ENCODE measurements around the gene PUSL1. TPM values are rescaled to one million over a fixed set of nuclear protein-coding genes. Genes with fewer than 3 reads are reported as not detected.
A peak's percentile ranks its signal among the peaks of the same experiment; 100 is the strongest.

The PUSL1 gene
- total and polyA plus RNA-seq, 2 of the 13 experiments (the other 11 are each of a cell fraction or from before 2014, with no cell fraction given), result 8.3 to 22.2 TPM

DNA sequence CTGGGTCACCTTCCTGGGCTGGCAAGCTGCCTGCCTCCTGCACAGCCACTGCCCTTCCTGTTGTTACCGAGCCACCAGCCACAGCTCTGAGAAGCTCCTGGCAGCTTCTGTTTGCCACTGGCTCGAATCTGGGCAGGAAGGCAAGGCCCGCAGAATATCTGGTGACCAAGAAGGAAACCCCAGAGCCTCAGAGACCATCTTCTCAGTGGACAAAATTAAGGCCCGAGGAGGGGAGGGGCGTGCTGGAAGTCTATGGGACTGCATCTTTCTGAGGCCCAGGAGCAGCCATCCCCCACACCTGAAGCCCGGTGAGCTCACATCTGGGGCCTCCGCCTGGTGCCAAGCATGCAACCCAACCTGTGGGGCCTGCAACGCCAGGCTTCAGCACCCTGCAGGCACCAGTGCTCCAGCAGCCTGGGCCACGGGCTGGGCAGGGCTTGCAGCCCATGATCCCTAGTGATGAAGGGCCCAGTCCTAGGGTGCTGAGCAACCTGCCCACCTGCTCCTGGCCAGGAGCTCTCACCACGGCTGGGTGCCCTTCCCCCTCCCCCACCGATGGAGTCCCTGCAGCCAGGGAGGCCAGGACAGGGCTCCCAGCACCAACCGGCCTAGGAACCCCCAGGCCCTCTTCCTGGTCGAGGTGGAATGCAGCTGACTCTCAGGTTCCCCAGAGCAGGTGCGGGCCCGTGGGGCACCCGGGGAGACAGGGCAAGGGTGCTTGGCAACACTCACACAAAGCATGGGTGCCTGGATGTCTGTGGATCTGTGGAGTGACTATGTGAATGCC, 17.1 kb downstream of the PUSL1 start (continued):
- TF ChIP-seq, protein P1, sequence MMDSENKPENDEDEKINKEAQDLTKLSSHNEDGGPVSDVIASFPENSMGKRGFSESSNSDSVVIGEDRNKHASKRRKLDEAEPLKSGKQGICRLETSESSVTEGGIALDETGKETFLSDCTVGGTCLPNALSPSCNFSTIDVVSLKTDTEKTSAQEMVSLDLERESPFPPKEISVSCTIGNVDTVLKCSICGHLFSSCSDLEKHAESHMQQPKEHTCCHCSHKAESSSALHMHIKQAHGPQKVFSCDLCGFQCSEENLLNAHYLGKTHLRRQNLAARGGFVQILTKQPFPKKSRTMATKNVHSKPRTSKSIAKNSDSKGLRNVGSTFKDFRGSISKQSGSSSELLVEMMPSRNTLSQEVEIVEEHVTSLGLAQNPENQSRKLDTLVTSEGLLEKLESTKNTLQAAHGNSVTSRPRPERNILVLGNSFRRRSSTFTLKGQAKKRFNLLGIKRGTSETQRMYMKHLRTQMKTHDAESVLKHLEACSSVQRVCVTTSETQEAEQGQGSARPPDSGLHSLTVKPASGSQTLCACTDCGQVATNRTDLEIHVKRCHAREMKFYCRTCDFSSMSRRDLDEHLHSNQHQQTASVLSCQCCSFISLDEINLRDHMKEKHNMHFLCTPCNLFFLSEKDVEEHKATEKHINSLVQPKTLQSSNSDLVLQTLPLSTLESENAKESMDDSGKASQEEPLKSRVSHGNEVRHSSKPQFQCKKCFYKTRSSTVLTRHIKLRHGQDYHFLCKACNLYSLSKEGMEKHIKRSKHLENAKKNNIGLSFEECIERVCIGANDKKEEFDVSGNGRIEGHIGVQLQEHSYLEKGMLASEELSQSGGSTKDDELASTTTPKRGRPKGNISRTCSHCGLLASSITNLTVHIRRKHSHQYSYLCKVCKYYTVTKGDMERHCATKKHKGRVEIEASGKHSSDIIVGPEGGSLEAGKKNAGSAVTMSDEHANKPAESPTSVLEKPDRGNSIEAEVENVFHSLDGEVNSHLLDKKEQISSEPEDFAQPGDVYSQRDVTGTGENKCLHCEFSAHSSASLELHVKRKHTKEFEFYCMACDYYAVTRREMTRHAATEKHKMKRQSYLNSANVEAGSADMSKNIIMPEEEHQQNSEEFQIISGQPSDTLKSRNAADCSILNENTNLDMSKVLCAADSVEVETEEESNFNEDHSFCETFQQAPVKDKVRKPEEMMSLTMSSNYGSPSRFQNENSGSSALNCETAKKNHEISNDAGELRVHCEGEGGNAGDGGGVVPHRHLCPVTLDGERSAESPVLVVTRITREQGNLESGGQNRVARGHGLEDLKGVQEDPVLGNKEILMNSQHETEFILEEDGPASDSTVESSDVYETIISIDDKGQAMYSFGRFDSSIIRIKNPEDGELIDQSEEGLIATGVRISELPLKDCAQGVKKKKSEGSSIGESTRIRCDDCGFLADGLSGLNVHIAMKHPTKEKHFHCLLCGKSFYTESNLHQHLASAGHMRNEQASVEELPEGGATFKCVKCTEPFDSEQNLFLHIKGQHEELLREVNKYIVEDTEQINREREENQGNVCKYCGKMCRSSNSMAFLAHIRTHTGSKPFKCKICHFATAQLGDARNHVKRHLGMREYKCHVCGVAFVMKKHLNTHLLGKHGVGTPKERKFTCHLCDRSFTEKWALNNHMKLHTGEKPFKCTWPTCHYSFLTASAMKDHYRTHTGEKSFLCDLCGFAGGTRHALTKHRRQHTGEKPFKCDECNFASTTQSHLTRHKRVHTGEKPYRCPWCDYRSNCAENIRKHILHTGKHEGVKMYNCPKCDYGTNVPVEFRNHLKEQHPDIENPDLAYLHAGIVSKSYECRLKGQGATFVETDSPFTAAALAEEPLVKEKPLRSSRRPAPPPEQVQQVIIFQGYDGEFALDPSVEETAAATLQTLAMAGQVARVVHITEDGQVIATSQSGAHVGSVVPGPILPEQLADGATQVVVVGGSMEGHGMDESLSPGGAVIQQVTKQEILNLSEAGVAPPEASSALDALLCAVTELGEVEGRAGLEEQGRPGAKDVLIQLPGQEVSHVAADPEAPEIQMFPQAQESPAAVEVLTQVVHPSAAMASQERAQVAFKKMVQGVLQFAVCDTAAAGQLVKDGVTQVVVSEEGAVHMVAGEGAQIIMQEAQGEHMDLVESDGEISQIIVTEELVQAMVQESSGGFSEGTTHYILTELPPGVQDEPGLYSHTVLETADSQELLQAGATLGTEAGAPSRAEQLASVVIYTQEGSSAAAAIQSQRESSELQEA (CRISPR knock-in tag; IDR thresholded peaks at IDR 0.05; ENCODE audit: not compliant biosample characterization), result peak; percentile 38
- TF ChIP-seq EEA1 (CRISPR knock-in tag; IDR thresholded peaks at IDR 0.05; ENCODE audit: borderline replicate concordance) (no peak), HDAC1 (CRISPR knock-in tag; IDR thresholded peaks at IDR 0.05) (peak; percentile 8; the same call in 1 of the 2 replicates), MYNN (CRISPR knock-in tag; IDR thresholded peaks at IDR 0.05; ENCODE audit: low read depth) (0 out of 2 replicates have a peak, but pooled peaks have one; percentile 0), MTA1 (CRISPR knock-in tag; IDR thresholded peaks at IDR 0.05; ENCODE audit: borderline replicate concordance) (0 out of 2 replicates have a peak, but pooled peaks have one; percentile 8), RFXAP (CRISPR knock-in tag; IDR thresholded peaks at IDR 0.05; ENCODE audit: borderline replicate concordance) (0 out of 2 replicates have a peak, but pooled peaks have one; percentile 1), DR1 (CRISPR knock-in tag; IDR thresholded peaks at IDR 0.05) (0 out of 2 replicates have a peak, but pooled peaks have one; percentile 12), TBX2 (CRISPR knock-in tag; IDR thresholded peaks at IDR 0.05; ENCODE audit: borderline replicate concordance) (peak; percentile 0), XRCC5 (optimal IDR thresholded peaks at IDR 0.05; ENCODE audit: low read length) (peak; percentile 3)
- TF ChIP-seq, protein P2, sequence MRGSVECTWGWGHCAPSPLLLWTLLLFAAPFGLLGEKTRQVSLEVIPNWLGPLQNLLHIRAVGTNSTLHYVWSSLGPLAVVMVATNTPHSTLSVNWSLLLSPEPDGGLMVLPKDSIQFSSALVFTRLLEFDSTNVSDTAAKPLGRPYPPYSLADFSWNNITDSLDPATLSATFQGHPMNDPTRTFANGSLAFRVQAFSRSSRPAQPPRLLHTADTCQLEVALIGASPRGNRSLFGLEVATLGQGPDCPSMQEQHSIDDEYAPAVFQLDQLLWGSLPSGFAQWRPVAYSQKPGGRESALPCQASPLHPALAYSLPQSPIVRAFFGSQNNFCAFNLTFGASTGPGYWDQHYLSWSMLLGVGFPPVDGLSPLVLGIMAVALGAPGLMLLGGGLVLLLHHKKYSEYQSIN (CRISPR knock-in tag; IDR thresholded peaks at IDR 0.05; ENCODE audit: borderline replicate concordance), result no peak
- TF ChIP-seq, protein P3, sequence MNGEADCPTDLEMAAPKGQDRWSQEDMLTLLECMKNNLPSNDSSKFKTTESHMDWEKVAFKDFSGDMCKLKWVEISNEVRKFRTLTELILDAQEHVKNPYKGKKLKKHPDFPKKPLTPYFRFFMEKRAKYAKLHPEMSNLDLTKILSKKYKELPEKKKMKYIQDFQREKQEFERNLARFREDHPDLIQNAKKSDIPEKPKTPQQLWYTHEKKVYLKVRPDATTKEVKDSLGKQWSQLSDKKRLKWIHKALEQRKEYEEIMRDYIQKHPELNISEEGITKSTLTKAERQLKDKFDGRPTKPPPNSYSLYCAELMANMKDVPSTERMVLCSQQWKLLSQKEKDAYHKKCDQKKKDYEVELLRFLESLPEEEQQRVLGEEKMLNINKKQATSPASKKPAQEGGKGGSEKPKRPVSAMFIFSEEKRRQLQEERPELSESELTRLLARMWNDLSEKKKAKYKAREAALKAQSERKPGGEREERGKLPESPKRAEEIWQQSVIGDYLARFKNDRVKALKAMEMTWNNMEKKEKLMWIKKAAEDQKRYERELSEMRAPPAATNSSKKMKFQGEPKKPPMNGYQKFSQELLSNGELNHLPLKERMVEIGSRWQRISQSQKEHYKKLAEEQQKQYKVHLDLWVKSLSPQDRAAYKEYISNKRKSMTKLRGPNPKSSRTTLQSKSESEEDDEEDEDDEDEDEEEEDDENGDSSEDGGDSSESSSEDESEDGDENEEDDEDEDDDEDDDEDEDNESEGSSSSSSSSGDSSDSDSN (CRISPR knock-in tag; IDR thresholded peaks at IDR 0.05), result peak; percentile 17; the same call in 1 of the 2 replicates
- TF ChIP-seq, protein P4, sequence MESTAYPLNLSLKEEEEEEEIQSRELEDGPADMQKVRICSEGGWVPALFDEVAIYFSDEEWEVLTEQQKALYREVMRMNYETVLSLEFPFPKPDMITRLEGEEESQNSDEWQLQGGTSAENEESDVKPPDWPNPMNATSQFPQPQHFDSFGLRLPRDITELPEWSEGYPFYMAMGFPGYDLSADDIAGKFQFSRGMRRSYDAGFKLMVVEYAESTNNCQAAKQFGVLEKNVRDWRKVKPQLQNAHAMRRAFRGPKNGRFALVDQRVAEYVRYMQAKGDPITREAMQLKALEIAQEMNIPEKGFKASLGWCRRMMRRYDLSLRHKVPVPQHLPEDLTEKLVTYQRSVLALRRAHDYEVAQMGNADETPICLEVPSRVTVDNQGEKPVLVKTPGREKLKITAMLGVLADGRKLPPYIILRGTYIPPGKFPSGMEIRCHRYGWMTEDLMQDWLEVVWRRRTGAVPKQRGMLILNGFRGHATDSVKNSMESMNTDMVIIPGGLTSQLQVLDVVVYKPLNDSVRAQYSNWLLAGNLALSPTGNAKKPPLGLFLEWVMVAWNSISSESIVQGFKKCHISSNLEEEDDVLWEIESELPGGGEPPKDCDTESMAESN (CRISPR knock-in tag; conservative IDR thresholded peaks at IDR 0.05), result peak; percentile 65; the same call in 1 of the 2 replicates

All from HepG2 (cell line).